GM10266 (cell line): ENCODE results near the gene SND1.

Experiments used
- DNase-seq: peaks from one replicate; pipeline ENCODE4 v3.0.0; 2012; ENCODE audit errors: extremely low spot score
- CTCF ChIP-seq: IDR thresholded peaks from 2 replicates; pipeline ENCODE4 v1.5.1; 2012; ENCODE audit warnings: mild to moderate bottlenecking, low read depth; ENCODE audit not compliant: control insufficient read depth, insufficient read depth; ENCODE audit errors: missing control alignments

SND1 gene

GRCh38 chr7:127710635-127711034 lies 58.6 kb downstream of the SND1 start:
- TF ChIP-seq CTCF: no peak
- no peak for DNase-seq

GRCh38 chr7:127711872-127712271 lies 59.9 kb downstream of the SND1 start:
- TF ChIP-seq CTCF: no peak

GRCh38 chr7:127713006-127713405 lies 61.0 kb downstream of the SND1 start:
- no peak for TF ChIP-seq CTCF
- no peak for DNase-seq

More at GRCh38 chr7:127711872-127712271, 59.9 kb downstream of the SND1 start:
- DNase-seq: no peak

GRCh38 chr7:127713758-127714157 lies 61.8 kb downstream of the SND1 start:
- DNase-seq: no peak
- TF ChIP-seq CTCF: no peak

- no peak for DNase-seq
- no peak for TF ChIP-seq CTCF
Measured at GRCh38 chr7:127715272-127715671, 63.3 kb downstream of the SND1 start.

GRCh38 chr7:127715901-127716300 lies 63.9 kb downstream of the SND1 start:
- TF ChIP-seq CTCF: no peak
- no peak for DNase-seq

GRCh38 chr7:127717502-127718339 lies 65.7 kb downstream of the SND1 start:
- no peak for TF ChIP-seq CTCF
- DNase-seq: peak; percentile 6
